SIG-M5 treated with dmso at 0.1 percent for 504 hours (cell line): Measurements from ENCODE around the gene PROP1.
"Not testable (repeated sequence)": the region's sequence is repeated elsewhere in the genome, so short reads cannot be mapped to it uniquely, and the experiment has no call there.

ENCODE experiments used
- DNase-seq: peaks from one replicate; lab custom pipeline; 2025; ENCODE audit not compliant: unreplicated experiment; lab: John Stamatoyannopoulos, UW

PROP1 gene

GRCh38 chr5:177945601-177946283, 50.3 kb downstream of the PROP1 start:
- not testable (repeated sequence) for DNase-seq

GRCh38 chr5:177945145-177945544, 50.9 kb downstream of the PROP1 start:
- DNase-seq: not testable (repeated sequence)

GRCh38 chr5:177943805-177944736, 52.0 kb downstream of the PROP1 start:
- DNase-seq: not testable (repeated sequence)

- not testable (repeated sequence) for DNase-seq
Measured at GRCh38 chr5:177942896-177943295, 53.1 kb downstream of the PROP1 start.
